ENCODE measurements around the gene RBM17. TPM values are rescaled to one million over a fixed set of nuclear protein-coding genes. Genes with fewer than 3 reads are reported as not detected.
A peak's percentile ranks its signal among the peaks of the same experiment; 100 is the strongest.
"Not testable (repeated sequence)": the region's sequence is repeated elsewhere in the genome, so short reads cannot be mapped to it uniquely, and the experiment has no call there.

The RBM17 gene
- polyA plus RNA-seq, 6 donors from 2014 or later: 50.4 to 118 (median 89.6) TPM

- no peaks in the 10 kb centered on the region for H3K27me3 Mint-ChIP-seq
- peak overlapping the region in 1 of 6 donors; percentile 30 for H3K27ac Mint-ChIP-seq
- DNase-seq (no peak), ATAC-seq (ENCODE audit: low read depth in 2 of 2) (no peak)
- H3K9me3 Mint-ChIP-seq: no peaks in the 10 kb centered on the region
- peaks cover 4 to 11% of the 10 kb centered on the region in 2 donors for H3K36me3 Mint-ChIP-seq
- H3K4me1 Mint-ChIP-seq: peaks cover 32 to 45% (median 38%) of the 10 kb centered on the region in 3 donors
- H3K4me3 Mint-ChIP-seq: no peak overlapping the region
Measured at GRCh38 chr10:6098156-6098555, 9.3 kb downstream of the RBM17 start.

- H3K4me3 Mint-ChIP-seq: no peak overlapping the region
- H3K36me3 Mint-ChIP-seq: peaks cover 10 to 11% of the 10 kb centered on the region in 2 donors
- no peak for DNase-seq
- no peaks in the 10 kb centered on the region for H3K27me3 Mint-ChIP-seq
- peaks cover 17 to 24% (median 22%) of the 10 kb centered on the region in 3 donors for H3K4me1 Mint-ChIP-seq
- ATAC-seq (ENCODE audit: low read depth in 2 of 2): no peak
- no peaks in the 10 kb centered on the region for H3K9me3 Mint-ChIP-seq
- H3K27ac Mint-ChIP-seq: peak overlapping the region in 3 of 6 donors; percentile 5 to 79 (median 10)
Measured at GRCh38 chr10:6100370-6100769, 11.5 kb downstream of the RBM17 start.

GRCh38 chr10:6101181-6101580 is 12.3 kb downstream of the RBM17 start:
- peaks cover 11 to 13% of the 10 kb centered on the region in 2 donors for H3K36me3 Mint-ChIP-seq
- peak overlapping the region in 2 of 6 donors; percentile 26 to 48 for H3K27ac Mint-ChIP-seq
- no peak overlapping the region for H3K4me3 Mint-ChIP-seq
- no peak for DNase-seq
- H3K4me1 Mint-ChIP-seq: peaks cover 12 to 19% (median 16%) of the 10 kb centered on the region in 3 donors
- no peaks in the 10 kb centered on the region for H3K9me3 Mint-ChIP-seq
- ATAC-seq (ENCODE audit: low read depth in 2 of 2): peak in 1 of 2 donors; percentile 59
- H3K27me3 Mint-ChIP-seq: no peaks in the 10 kb centered on the region

GRCh38 chr10:6102128-6102527 is 13.3 kb downstream of the RBM17 start:
- Mint-ChIP-seq H3K36me3 (peaks cover 8 to 13% of the 10 kb centered on the region in 2 donors), H3K9me3 (no peaks in the 10 kb centered on the region), H3K27me3 (no peaks in the 10 kb centered on the region), H3K4me3 (no peak overlapping the region), H3K27ac (peak overlapping the region in 1 of 6 donors; percentile 30), H3K4me1 (peaks cover 10 to 16% (median 14%) of the 10 kb centered on the region in 3 donors)
- no peak for DNase-seq
- no peak for ATAC-seq (ENCODE audit: low read depth in 2 of 2)

GRCh38 chr10:6103591-6103990 is 14.8 kb downstream of the RBM17 start:
- H3K27ac Mint-ChIP-seq: no peak overlapping the region
- H3K27me3 Mint-ChIP-seq: no peaks in the 10 kb centered on the region
- H3K9me3 Mint-ChIP-seq: no peaks in the 10 kb centered on the region
- no peak overlapping the region for H3K4me3 Mint-ChIP-seq
- DNase-seq (no peak), ATAC-seq (ENCODE audit: low read depth in 2 of 2) (no peak)
- peaks cover 11 to 19% (median 12%) of the 10 kb centered on the region in 3 donors for H3K4me1 Mint-ChIP-seq
- H3K36me3 Mint-ChIP-seq: peaks cover 7 to 8% of the 10 kb centered on the region in 2 donors

- Mint-ChIP-seq H3K4me1 (peaks cover 12 to 17% (median 16%) of the 10 kb centered on the region in 3 donors), H3K27ac (peak overlapping the region in 1 of 6 donors; percentile 18), H3K36me3 (peaks cover 34 to 35% of the 10 kb centered on the region in 2 donors)
- not testable (repeated sequence) for H3K27me3 Mint-ChIP-seq; DNase-seq; ATAC-seq (ENCODE audit: low read depth in 2 of 2); H3K4me3 Mint-ChIP-seq; H3K9me3 Mint-ChIP-seq
Measured at GRCh38 chr10:6107616-6108015, 18.8 kb downstream of the RBM17 start.

- no peak for ATAC-seq (ENCODE audit: low read depth in 2 of 2)
- no peak for DNase-seq
- peaks cover 12 to 17% (median 16%) of the 10 kb centered on the region in 3 donors for H3K4me1 Mint-ChIP-seq
- no peaks in the 10 kb centered on the region for H3K27me3 Mint-ChIP-seq
- H3K27ac Mint-ChIP-seq: peak overlapping the region in 3 of 6 donors; percentile 2 to 56 (median 8)
- peaks cover 37 to 39% of the 10 kb centered on the region in 2 donors for H3K36me3 Mint-ChIP-seq
- H3K4me3 Mint-ChIP-seq: no peak overlapping the region
- no peaks in the 10 kb centered on the region for H3K9me3 Mint-ChIP-seq
Measured at GRCh38 chr10:6108072-6108471, 19.2 kb downstream of the RBM17 start.

GRCh38 chr10:6108631-6109443 is 20.0 kb downstream of the RBM17 start:
- H3K27ac Mint-ChIP-seq: peak overlapping the region in 5 of 6 donors; percentile 8 to 72 (median 56)
- no peak overlapping the region for H3K4me3 Mint-ChIP-seq
- ATAC-seq (ENCODE audit: low read depth in 2 of 2): peak; percentile 42 to 53
- H3K27me3 Mint-ChIP-seq: no peaks in the 10 kb centered on the region
- peaks cover 12 to 17% (median 16%) of the 10 kb centered on the region in 3 donors for H3K4me1 Mint-ChIP-seq
- peak; percentile 40 for DNase-seq
- peaks cover 41 to 47% of the 10 kb centered on the region in 2 donors for H3K36me3 Mint-ChIP-seq
- no peaks in the 10 kb centered on the region for H3K9me3 Mint-ChIP-seq

- Mint-ChIP-seq H3K9me3 (no peaks in the 10 kb centered on the region), H3K36me3 (peaks cover 46 to 49% of the 10 kb centered on the region in 2 donors), H3K27me3 (no peaks in the 10 kb centered on the region), H3K27ac (no peak overlapping the region), H3K4me1 (peaks cover 12 to 17% (median 16%) of the 10 kb centered on the region in 3 donors), H3K4me3 (no peak overlapping the region)
- DNase-seq (no peak), ATAC-seq (ENCODE audit: low read depth in 2 of 2) (no peak)
Measured at GRCh38 chr10:6109444-6109775, 20.6 kb downstream of the RBM17 start.

GRCh38 chr10:6110136-6110535 is 21.3 kb downstream of the RBM17 start:
- ATAC-seq (ENCODE audit: low read depth in 2 of 2): no peak
- peaks cover 44 to 51% of the 10 kb centered on the region in 2 donors for H3K36me3 Mint-ChIP-seq
- no peak overlapping the region for H3K27ac Mint-ChIP-seq
- DNase-seq: no peak
- no peak overlapping the region for H3K4me3 Mint-ChIP-seq
- no peaks in the 10 kb centered on the region for H3K27me3 Mint-ChIP-seq
- H3K9me3 Mint-ChIP-seq: no peaks in the 10 kb centered on the region
- peaks cover 12 to 17% (median 16%) of the 10 kb centered on the region in 3 donors for H3K4me1 Mint-ChIP-seq

GRCh38 chr10:6112893-6113292 is 24.1 kb downstream of the RBM17 start:
- H3K4me3 Mint-ChIP-seq: no peak overlapping the region
- H3K27me3 Mint-ChIP-seq: no peaks in the 10 kb centered on the region
- H3K4me1 Mint-ChIP-seq: peaks cover 12 to 17% (median 16%) of the 10 kb centered on the region in 3 donors
- peaks cover 40 to 51% of the 10 kb centered on the region in 2 donors for H3K36me3 Mint-ChIP-seq
- ATAC-seq (ENCODE audit: low read depth in 2 of 2): no peak
- no peak for DNase-seq
- no peak overlapping the region for H3K27ac Mint-ChIP-seq
- H3K9me3 Mint-ChIP-seq: no peaks in the 10 kb centered on the region

GRCh38 chr10:6114299-6114698 is 25.5 kb downstream of the RBM17 start:
- DNase-seq: no peak
- Mint-ChIP-seq H3K27me3 (no peaks in the 10 kb centered on the region), H3K36me3 (peaks cover 35 to 37% of the 10 kb centered on the region in 2 donors), H3K4me3 (peak overlapping the region in 1 of 8 donors; percentile 55), H3K27ac (peak overlapping the region in 1 of 6 donors; percentile 70), H3K9me3 (no peaks in the 10 kb centered on the region), H3K4me1 (peaks cover 0 to 7% (median 6%) of the 10 kb centered on the region in 3 donors)
- ATAC-seq (ENCODE audit: low read depth in 2 of 2): no peak

- Mint-ChIP-seq H3K27me3 (no peaks in the 10 kb centered on the region), H3K4me1 (peaks cover 0 to 7% (median 2%) of the 10 kb centered on the region in 3 donors), H3K4me3 (peak overlapping the region in 1 of 8 donors; percentile 55), H3K27ac (peak overlapping the region in 1 of 6 donors; percentile 70), H3K36me3 (peaks cover 32 to 33% of the 10 kb centered on the region in 2 donors), H3K9me3 (no peaks in the 10 kb centered on the region)
- no peak for ATAC-seq (ENCODE audit: low read depth in 2 of 2)
- DNase-seq: no peak
Measured at GRCh38 chr10:6114805-6115341, 26.0 kb downstream of the RBM17 start.

- H3K27me3 Mint-ChIP-seq: no peaks in the 10 kb centered on the region
- H3K4me1 Mint-ChIP-seq: peaks cover 0 to 9% (median 2%) of the 10 kb centered on the region in 3 donors
- no peak overlapping the region for H3K4me3 Mint-ChIP-seq
- H3K9me3 Mint-ChIP-seq: no peaks in the 10 kb centered on the region
- no peak overlapping the region for H3K27ac Mint-ChIP-seq
- no peak for ATAC-seq (ENCODE audit: low read depth in 2 of 2)
- peaks cover 28 to 29% of the 10 kb centered on the region in 2 donors for H3K36me3 Mint-ChIP-seq
- no peak for DNase-seq
Measured at GRCh38 chr10:6115411-6115810, 26.6 kb downstream of the RBM17 start.
